ENCODE results near the gene CSAD. TPM values are rescaled to one million over a fixed set of nuclear protein-coding genes. Genes with fewer than 3 reads are reported as not detected.

CSAD gene
- total and polyA plus RNA-seq, 2 of the 13 experiments (the other 11 are each of a cell fraction or from before 2014, with no cell fraction given) = 7.2 to 23.5 TPM

DNA sequence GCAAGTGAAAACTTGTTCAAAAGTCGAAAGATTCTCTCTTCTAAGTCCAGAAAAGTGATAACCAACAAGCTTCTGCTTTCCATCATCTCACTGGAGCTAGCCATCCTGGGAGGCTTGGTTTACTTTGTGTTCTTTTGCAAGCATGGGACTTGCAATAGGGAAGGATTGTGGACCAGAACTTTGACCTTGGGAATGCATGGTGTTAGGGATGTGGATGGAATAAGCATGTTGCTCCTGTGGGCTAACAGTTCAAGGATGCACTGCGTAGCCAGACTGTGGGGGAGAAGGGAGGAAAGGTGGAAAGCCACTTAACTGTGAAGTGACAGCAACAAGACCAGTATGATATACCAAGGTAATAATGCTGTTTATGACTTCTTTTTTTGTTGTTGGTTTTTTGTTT lies 48.9 kb downstream of the CSAD start (continued):
- TF ChIP-seq, protein P1, sequence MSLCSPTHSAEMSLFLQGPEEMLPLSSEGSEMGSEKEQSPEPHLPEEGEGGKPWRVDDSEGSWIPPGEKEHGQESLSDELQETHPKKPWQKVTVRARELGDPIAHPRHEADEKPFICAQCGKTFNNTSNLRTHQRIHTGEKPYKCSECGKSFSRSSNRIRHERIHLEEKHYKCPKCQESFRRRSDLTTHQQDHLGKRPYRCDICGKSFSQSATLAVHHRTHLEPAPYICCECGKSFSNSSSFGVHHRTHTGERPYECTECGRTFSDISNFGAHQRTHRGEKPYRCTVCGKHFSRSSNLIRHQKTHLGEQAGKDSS (CRISPR knock-in tag; IDR thresholded peaks at IDR 0.05; ENCODE audit: borderline replicate concordance, low read depth) = no peak
- TF ChIP-seq, protein P2, sequence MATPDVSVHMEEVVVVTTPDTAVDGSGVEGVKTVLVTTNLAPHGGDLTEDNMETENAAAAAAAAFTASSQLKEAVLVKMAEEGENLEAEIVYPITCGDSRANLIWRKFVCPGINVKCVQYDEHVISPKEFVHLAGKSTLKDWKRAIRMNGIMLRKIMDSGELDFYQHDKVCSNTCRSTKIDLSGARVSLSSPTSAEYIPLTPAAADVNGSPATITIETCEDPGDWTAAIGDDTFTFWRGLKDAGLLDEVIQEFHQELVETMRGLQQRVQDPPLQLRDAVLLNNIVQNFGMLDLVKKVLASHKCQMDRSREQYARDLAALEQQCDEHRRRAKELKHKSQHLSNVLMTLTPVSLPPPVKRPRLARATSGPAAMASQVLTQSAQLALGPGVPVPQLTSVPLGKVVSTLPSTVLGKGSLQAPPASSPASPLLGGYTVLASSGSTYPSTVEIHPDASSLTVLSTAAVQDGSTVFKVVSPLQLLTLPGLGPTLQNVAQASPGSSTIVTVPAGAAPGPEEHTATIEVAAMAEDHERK (CRISPR knock-in tag; IDR thresholded peaks at IDR 0.05; ENCODE audit: low read depth) = no peak
- TF ChIP-seq, protein P3, sequence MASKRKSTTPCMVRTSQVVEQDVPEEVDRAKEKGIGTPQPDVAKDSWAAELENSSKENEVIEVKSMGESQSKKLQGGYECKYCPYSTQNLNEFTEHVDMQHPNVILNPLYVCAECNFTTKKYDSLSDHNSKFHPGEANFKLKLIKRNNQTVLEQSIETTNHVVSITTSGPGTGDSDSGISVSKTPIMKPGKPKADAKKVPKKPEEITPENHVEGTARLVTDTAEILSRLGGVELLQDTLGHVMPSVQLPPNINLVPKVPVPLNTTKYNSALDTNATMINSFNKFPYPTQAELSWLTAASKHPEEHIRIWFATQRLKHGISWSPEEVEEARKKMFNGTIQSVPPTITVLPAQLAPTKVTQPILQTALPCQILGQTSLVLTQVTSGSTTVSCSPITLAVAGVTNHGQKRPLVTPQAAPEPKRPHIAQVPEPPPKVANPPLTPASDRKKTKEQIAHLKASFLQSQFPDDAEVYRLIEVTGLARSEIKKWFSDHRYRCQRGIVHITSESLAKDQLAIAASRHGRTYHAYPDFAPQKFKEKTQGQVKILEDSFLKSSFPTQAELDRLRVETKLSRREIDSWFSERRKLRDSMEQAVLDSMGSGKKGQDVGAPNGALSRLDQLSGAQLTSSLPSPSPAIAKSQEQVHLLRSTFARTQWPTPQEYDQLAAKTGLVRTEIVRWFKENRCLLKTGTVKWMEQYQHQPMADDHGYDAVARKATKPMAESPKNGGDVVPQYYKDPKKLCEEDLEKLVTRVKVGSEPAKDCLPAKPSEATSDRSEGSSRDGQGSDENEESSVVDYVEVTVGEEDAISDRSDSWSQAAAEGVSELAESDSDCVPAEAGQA (IDR thresholded peaks at IDR 0.05; ENCODE audit: low read depth) = no peak
- TF ChIP-seq, protein P3 (CRISPR knock-in tag; IDR thresholded peaks at IDR 0.05; ENCODE audit: borderline replicate concordance) = no peak
- no peak for TF ChIP-seq HNRNPL (IDR thresholded peaks at IDR 0.05; ENCODE audit: low read depth, low read length)
- no peak for TF ChIP-seq ZC3H4 (CRISPR knock-in tag; IDR thresholded peaks at IDR 0.05; ENCODE audit: borderline replicate concordance)
- no peak for TF ChIP-seq ZFAT (CRISPR knock-in tag; conservative IDR thresholded peaks at IDR 0.05)
- TF ChIP-seq, protein P4, sequence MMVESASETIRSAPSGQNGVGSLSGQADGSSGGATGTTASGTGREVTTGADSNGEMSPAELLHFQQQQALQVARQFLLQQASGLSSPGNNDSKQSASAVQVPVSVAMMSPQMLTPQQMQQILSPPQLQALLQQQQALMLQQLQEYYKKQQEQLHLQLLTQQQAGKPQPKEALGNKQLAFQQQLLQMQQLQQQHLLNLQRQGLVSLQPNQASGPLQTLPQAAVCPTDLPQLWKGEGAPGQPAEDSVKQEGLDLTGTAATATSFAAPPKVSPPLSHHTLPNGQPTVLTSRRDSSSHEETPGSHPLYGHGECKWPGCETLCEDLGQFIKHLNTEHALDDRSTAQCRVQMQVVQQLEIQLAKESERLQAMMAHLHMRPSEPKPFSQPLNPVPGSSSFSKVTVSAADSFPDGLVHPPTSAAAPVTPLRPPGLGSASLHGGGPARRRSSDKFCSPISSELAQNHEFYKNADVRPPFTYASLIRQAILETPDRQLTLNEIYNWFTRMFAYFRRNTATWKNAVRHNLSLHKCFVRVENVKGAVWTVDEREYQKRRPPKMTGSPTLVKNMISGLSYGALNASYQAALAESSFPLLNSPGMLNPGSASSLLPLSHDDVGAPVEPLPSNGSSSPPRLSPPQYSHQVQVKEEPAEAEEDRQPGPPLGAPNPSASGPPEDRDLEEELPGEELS (CRISPR knock-in tag; IDR thresholded peaks at IDR 0.05) = no peak
- TF ChIP-seq ZBTB40 (IDR thresholded peaks at IDR 0.05) = no peak
- no peak for TF ChIP-seq ZBTB40 (CRISPR knock-in tag; IDR thresholded peaks at IDR 0.05)

Data from HepG2 (cell line).